Mesodermal cell (in vitro differentiated cells): Measurements from ENCODE around the gene CD33.

ENCODE experiments used
- H3K27ac ChIP-seq: 2 replicates; pipeline ENCODE4 v1.7.0; 2013; ENCODE audit warnings: mild to moderate bottlenecking, low read depth, low read length, moderate library complexity; ENCODE audit not compliant: severe bottlenecking
- H3K36me3 ChIP-seq: 2 replicates; pipeline ENCODE4 v1.7.1; 2013; ENCODE audit warnings: mild to moderate bottlenecking, low read length, moderate library complexity; ENCODE audit not compliant: control insufficient read depth, insufficient read depth
- H3K4me1 ChIP-seq: one replicate; pipeline ENCODE4 v1.7.1; 2013; ENCODE audit warnings: mild to moderate bottlenecking, low read length; ENCODE audit not compliant: insufficient read depth, control insufficient read depth, poor library complexity, severe bottlenecking
- H3K4me3 ChIP-seq: 2 replicates; pipeline ENCODE4 v1.7.0; 2013; ENCODE audit warnings: low read length, control low read depth, mild to moderate bottlenecking; ENCODE audit not compliant: insufficient read depth, poor library complexity, severe bottlenecking; ENCODE audit errors: extremely low read depth
- H3K9me3 ChIP-seq: 2 replicates; pipeline ENCODE4 v1.7.1; 2013; ENCODE audit warnings: mild to moderate bottlenecking, low read length, moderate library complexity; ENCODE audit not compliant: control insufficient read depth
- WGBS, 2 experiments: methylation state at CpG; one replicate each; pipeline ENCODE4 v1.1.5; 2013; ENCODE audit warnings: missing lambda C conversion rate in 2 of 2; ENCODE audit not compliant: insufficient coverage in 2 of 2; 5-methylcytosine and 5-hydroxymethylcytosine counted together

Gene CD33

GRCh38 chr19:51258165-51259160 is 33.6 kb downstream of the CD33 start:
- Histone ChIP-seq H3K27ac (no peak overlapping the region), H3K36me3 (no peaks in the 10 kb centered on the region), H3K4me1 (no peaks in the 10 kb centered on the region), H3K9me3 (no peaks in the 10 kb centered on the region), H3K4me3 (no peak overlapping the region)
- WGBS, 2 experiments, result 94 to 98% methylated on average over 4 to 5 of the region's 6 CpGs

- no peak overlapping the region for H3K4me3 ChIP-seq
- H3K9me3 ChIP-seq, result no peaks in the 10 kb centered on the region
- WGBS, 2 experiments, result 42 to 45% methylated on average over 3 to 5 of the region's 5 CpGs
Observed at GRCh38 chr19:51259348-51260245, 34.7 kb downstream of the CD33 start.

GRCh38 chr19:51263808-51264207 is 38.9 kb downstream of the CD33 start:
- no peaks in the 10 kb centered on the region for H3K4me1 ChIP-seq
- no peak overlapping the region for H3K4me3 ChIP-seq
- WGBS, 2 experiments, result 90 to 93% methylated on average over 2 to 3 of the region's 4 CpGs
- no peaks in the 10 kb centered on the region for H3K9me3 ChIP-seq
- no peak overlapping the region for H3K27ac ChIP-seq
- no peaks in the 10 kb centered on the region for H3K36me3 ChIP-seq

More at GRCh38 chr19:51259348-51260245, 34.7 kb downstream of the CD33 start:
- Histone ChIP-seq H3K27ac (no peak overlapping the region), H3K4me1 (no peaks in the 10 kb centered on the region), H3K36me3 (no peaks in the 10 kb centered on the region)

GRCh38 chr19:51271067-51271466 is 46.2 kb downstream of the CD33 start:
- 94 to 96% methylated on average over 25 to 26 of the region's 26 CpGs for WGBS, 2 experiments
- Histone ChIP-seq H3K27ac (no peak overlapping the region), H3K4me1 (no peaks in the 10 kb centered on the region), H3K36me3 (no peaks in the 10 kb centered on the region), H3K4me3 (no peak overlapping the region), H3K9me3 (no peaks in the 10 kb centered on the region)

- H3K36me3 ChIP-seq, result no peaks in the 10 kb centered on the region
- WGBS, 2 experiments, result 82 to 84% methylated on average over 5 to 6 of the region's 6 CpGs
- no peak overlapping the region for H3K27ac ChIP-seq
- no peaks in the 10 kb centered on the region for H3K9me3 ChIP-seq
- H3K4me3 ChIP-seq, result no peak overlapping the region
- no peaks in the 10 kb centered on the region for H3K4me1 ChIP-seq
Observed at GRCh38 chr19:51272183-51272810, 47.4 kb downstream of the CD33 start.

- no peak overlapping the region for H3K4me3 ChIP-seq
- no peaks in the 10 kb centered on the region for H3K9me3 ChIP-seq
- H3K36me3 ChIP-seq, result no peaks in the 10 kb centered on the region
- WGBS, 2 experiments, result 89 to 95% methylated on average over 5 of the region's 8 CpGs
- H3K27ac ChIP-seq, result no peak overlapping the region
- H3K4me1 ChIP-seq, result no peaks in the 10 kb centered on the region
Observed at GRCh38 chr19:51274049-51274770, 49.3 kb downstream of the CD33 start.

GRCh38 chr19:51277112-51277511 is 52.2 kb downstream of the CD33 start:
- WGBS, 2 experiments, result no CpG with 5 or more reads among the region's 3 CpGs
- no peaks in the 10 kb centered on the region for H3K36me3 ChIP-seq
- peaks cover 3% of the 10 kb centered on the region for H3K9me3 ChIP-seq
- no peak overlapping the region for H3K4me3 ChIP-seq
- no peak overlapping the region for H3K27ac ChIP-seq
- H3K4me1 ChIP-seq, result no peaks in the 10 kb centered on the region

- H3K9me3 ChIP-seq, result peaks cover 3% of the 10 kb centered on the region
- no peak overlapping the region for H3K4me3 ChIP-seq
- no peaks in the 10 kb centered on the region for H3K4me1 ChIP-seq
- H3K36me3 ChIP-seq, result no peaks in the 10 kb centered on the region
- H3K27ac ChIP-seq, result no peak overlapping the region
- 82% methylated on average over 2 of the region's 4 CpGs; no CpG with 5 or more reads in 1 of the 2 experiments for WGBS, 2 experiments
Observed at GRCh38 chr19:51282335-51282734, 57.5 kb downstream of the CD33 start.

- Histone ChIP-seq H3K4me1 (no peaks in the 10 kb centered on the region), H3K9me3 (no peaks in the 10 kb centered on the region), H3K4me3 (no peak overlapping the region), H3K27ac (no peak overlapping the region), H3K36me3 (no peaks in the 10 kb centered on the region)
- whole genome bisulfite sequencing, 2 experiments, result no CpG with 5 or more reads among the region's 3 CpGs
Observed at GRCh38 chr19:51285682-51286081, 60.8 kb downstream of the CD33 start.
